ENCODE results near the gene INSL3. TPM values are rescaled to one million over a fixed set of nuclear protein-coding genes. Genes with fewer than 3 reads are reported as not detected.

Gene INSL3
- total RNA-seq, 4 donors from 2014 or later = not detected

DNA sequence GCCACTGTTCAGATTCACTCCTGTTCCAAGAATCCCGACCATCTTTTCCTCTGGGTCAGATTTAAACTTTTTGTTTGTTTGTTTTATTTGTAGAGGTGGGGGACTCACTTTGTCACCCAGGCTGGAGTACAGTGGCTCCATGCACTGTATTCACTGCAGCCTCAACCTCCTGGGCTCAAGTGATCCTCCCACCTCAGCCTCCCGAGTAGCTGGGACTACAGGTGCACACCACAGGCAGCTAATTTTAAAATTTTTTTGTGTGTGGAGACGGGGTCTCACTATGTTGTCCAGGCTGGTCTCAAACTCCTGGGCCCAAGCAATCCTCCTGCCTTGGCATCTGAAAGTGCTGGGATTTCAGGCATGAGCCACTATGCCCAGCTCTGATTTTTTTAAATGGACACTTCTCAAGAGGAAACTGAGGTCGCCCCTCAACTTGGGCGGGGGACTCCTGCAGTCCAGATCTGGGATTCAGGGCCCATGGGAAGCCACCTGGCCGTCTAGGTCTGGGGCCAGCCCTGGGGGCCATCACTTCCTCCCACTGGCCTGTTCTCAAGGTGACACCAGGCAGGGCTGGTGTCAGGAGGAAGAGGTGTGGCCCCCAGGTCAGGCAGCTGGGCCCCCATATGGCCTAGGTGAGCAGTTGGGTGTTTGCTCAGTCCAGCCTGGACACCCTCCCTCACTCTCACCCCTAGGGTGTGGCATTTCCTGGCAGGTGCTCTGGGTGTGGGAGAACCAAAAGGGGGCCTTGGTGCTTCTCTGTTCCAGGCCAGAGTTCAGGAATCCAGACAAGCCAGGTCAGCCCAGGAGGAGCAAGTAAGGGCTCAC, 25.1 kb downstream of the INSL3 start:
- TF ChIP-seq, protein P1, sequence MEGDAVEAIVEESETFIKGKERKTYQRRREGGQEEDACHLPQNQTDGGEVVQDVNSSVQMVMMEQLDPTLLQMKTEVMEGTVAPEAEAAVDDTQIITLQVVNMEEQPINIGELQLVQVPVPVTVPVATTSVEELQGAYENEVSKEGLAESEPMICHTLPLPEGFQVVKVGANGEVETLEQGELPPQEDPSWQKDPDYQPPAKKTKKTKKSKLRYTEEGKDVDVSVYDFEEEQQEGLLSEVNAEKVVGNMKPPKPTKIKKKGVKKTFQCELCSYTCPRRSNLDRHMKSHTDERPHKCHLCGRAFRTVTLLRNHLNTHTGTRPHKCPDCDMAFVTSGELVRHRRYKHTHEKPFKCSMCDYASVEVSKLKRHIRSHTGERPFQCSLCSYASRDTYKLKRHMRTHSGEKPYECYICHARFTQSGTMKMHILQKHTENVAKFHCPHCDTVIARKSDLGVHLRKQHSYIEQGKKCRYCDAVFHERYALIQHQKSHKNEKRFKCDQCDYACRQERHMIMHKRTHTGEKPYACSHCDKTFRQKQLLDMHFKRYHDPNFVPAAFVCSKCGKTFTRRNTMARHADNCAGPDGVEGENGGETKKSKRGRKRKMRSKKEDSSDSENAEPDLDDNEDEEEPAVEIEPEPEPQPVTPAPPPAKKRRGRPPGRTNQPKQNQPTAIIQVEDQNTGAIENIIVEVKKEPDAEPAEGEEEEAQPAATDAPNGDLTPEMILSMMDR (IDR thresholded peaks at IDR 0.05; ENCODE audit: low read depth) = no peak

DNA sequence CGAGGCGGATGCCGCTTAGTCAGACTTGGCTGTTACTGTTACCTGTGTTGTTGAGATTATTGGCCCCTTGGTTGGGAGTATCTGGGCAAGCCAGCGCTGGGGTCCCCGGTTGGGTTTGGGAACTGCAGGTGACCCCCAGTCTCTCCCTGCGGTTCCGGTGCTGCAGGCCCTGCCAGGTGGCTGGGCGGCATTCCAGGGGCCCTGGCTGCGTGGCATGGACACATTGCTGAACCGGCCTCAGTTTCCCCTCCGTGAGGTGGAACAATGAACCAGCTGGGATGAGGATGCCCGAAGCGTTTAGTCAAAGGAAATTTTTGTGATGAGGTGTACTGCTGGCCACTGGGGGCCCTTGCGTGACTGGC, 25.8 kb downstream of the INSL3 start:
- TF ChIP-seq, protein P1 (IDR thresholded peaks at IDR 0.05; ENCODE audit: low read depth) = no peak

DNA sequence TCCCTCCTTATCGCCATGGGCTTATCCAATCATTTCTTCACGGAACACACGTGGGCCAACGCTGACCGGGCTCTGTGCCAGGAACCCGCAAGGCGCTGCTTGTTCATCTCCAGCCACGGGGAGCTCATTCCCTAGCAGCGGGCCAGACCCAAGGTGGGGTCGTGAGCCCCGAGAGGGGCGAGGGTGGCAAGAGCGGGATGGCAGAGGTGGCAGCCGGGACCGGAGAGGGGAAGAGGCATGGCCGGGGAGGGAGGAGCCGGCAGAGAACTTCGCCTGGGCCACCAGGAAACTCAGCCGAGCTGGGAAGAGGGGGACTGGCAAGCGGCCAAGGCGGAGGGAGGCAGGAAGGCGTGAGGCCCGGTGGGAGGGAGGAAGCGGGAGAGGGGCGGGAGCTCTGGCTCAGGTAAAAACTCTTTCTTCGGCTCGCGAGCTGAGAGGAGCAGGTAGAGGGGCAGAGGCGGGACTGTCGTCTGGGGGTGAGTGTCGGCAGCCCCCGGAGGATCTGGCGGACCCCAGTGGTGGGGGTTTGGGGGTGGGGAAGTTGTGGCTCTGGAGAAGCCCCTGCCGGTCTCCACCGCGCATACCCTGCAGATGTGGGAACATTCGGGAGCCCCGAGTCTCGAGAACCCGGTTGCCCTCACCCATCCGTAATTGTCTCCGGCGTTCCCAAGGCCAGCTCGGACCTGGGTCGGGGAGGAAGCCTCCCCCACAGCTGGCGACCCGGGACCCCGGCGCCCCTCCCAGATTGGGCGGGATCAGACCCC, 26.4 kb downstream of the INSL3 start, which contains the start of gene B3GNT3:
Gene B3GNT3, plus strand, starts transcription at position 408 of the 764 bp plus-strand sequence. CDS start 12,670 bp downstream, outside the sequence.
- TF ChIP-seq, protein P1 (IDR thresholded peaks at IDR 0.05; ENCODE audit: low read depth) = no peak

DNA sequence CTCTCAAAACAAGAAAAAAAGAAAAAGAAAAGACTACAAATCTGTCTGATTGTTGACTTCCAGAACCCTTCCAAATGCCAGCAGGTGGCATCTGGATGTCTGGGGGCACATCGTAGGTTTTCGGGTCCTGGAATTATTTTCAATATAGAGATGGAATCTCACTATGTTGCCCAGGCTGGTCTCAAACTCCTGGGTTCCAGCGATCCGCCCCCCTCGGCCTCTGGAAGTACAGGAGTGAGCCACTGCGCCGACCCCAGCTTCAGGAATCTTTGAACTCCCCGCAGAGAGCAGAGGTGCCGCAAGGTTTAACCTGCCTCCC, 26.9 kb downstream of the INSL3 start:
- TF ChIP-seq, protein P1 (IDR thresholded peaks at IDR 0.05; ENCODE audit: low read depth) = no peak

DNA sequence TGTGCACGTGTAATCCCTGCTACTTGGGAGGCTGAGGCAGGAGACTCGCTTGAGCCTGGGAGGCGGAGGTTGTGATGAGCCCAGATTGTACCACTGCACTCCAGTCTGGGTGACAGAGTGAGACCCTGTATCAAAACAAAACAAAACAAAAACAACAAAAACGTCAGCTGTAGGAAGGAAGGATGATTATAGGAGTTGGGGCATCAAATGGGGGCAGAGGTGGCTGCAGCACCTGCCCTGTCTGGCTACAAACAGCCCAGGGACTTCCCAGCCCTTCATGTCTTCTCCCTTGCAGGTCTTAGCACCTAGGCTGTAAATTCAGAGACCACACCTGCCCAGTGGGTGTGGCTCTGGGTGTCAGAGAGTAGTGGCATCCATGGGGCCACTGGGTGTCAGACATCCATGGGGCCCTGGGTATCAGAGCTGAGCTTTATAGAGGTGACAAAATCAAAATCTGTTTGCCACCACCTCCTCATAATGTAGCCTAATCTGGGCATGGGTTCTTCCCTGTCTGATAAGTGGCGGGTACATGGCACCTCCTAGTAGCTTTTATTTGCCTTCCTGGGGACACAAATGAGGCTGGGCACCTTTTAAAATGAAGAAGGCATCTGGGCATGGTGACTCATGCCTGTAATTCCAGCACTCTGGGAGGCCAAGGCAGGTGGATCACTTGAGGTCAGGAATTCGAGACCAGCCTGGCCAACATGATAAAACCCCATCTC, 31.1 kb downstream of the INSL3 start:
- TF ChIP-seq, protein P1 (IDR thresholded peaks at IDR 0.05; ENCODE audit: low read depth) = no peak

DNA sequence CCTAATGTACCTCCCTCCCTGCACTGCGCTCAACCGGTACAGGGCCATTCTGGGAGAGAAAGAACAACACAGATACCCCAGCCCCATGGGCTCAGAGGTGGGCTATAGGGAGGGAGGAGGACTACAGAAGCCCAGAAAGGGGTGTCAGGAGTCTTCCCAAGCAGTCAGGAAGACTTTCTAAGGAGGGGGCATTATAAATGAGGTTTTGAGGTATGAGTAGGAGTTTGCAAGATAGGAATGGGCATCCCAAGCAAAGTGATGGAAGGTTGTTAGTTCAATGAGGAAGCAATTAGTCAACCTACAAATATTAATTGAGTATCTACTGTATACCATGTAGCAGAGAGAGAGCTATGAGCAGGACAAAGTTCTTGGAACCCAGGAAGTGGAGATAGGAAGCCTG, 32.7 kb downstream of the INSL3 start:
- TF ChIP-seq, protein P1 (IDR thresholded peaks at IDR 0.05; ENCODE audit: low read depth) = no peak
